ENCODE data around the gene KCNH1.

The KCNH1 gene

DNA sequence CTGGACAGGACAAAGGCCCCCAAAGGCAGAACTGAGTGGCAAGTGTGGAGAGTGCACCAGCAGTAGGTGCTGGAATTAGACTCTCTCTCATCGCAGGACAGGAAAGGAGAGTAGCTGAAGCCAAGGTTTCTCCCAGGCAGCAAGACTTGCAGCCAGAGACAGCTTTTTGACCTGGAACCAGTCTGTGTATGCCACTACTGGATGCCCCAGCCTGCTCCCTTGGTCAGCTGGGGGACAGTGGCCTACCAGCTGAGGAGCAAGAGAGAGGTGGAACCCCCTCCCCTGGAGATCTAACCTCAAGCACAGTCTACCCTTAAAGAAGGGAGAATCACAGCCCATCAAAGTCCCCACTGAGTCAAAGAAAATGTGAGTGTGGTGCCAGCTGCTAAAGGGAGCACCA lies 375.7 kb downstream of the KCNH1 start:
- intact Hi-C loops (cut with micrococcal nuclease): no loop called here
- no peaks in the 10 kb centered on the region for H3K36me3 Mint-ChIP-seq (ENCODE audit: low read depth)
- no peaks in the 10 kb centered on the region for H3K27me3 Mint-ChIP-seq
- H3K4me1 Mint-ChIP-seq (ENCODE audit: low read depth): no peaks in the 10 kb centered on the region
- peaks cover 12% of the 10 kb centered on the region for H3K9me3 Mint-ChIP-seq
- no peak overlapping the region for H3K27ac Mint-ChIP-seq
- no peak overlapping the region for H3K4me3 Mint-ChIP-seq

DNA sequence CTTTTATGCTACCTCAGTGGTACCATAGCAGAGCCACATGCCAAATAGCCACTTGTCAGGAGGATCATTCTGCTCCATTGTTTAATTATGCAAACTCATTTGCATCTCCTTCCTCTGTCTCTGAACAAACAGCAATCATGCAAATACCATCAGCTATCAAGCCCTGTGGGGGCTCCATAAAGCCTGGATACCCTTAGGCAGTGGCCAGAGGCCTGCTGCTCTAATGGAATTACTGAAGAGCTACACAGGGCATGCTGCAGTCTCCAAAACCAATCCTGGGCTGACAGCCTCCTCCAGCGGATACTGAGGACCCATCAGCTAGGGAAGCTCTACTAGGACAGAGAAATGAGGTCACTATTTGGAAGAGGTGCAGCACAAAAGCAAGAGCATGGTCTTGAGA lies 376.3 kb downstream of the KCNH1 start:
- no peak overlapping the region for H3K27ac Mint-ChIP-seq

GRCh38 chr1:210755991-210756659 lies 377.8 kb downstream of the KCNH1 start:
- no peaks in the 10 kb centered on the region for H3K27me3 Mint-ChIP-seq
- intact Hi-C loops (cut with micrococcal nuclease): no loop called here
- H3K36me3 Mint-ChIP-seq (ENCODE audit: low read depth): no peaks in the 10 kb centered on the region
- H3K27ac Mint-ChIP-seq: no peak overlapping the region
- H3K4me1 Mint-ChIP-seq (ENCODE audit: low read depth): no peaks in the 10 kb centered on the region
- H3K9me3 Mint-ChIP-seq: peaks cover 12% of the 10 kb centered on the region
- H3K4me3 Mint-ChIP-seq: no peak overlapping the region

More for the DNA sequence above, 376.3 kb downstream of the KCNH1 start:
- Mint-ChIP-seq H3K9me3 (peaks cover 12% of the 10 kb centered on the region), H3K4me1 (ENCODE audit: low read depth) (no peaks in the 10 kb centered on the region), H3K4me3 (no peak overlapping the region), H3K36me3 (ENCODE audit: low read depth) (no peaks in the 10 kb centered on the region), H3K27me3 (no peaks in the 10 kb centered on the region)
- intact Hi-C loops (cut with micrococcal nuclease): no loop called here

DNA sequence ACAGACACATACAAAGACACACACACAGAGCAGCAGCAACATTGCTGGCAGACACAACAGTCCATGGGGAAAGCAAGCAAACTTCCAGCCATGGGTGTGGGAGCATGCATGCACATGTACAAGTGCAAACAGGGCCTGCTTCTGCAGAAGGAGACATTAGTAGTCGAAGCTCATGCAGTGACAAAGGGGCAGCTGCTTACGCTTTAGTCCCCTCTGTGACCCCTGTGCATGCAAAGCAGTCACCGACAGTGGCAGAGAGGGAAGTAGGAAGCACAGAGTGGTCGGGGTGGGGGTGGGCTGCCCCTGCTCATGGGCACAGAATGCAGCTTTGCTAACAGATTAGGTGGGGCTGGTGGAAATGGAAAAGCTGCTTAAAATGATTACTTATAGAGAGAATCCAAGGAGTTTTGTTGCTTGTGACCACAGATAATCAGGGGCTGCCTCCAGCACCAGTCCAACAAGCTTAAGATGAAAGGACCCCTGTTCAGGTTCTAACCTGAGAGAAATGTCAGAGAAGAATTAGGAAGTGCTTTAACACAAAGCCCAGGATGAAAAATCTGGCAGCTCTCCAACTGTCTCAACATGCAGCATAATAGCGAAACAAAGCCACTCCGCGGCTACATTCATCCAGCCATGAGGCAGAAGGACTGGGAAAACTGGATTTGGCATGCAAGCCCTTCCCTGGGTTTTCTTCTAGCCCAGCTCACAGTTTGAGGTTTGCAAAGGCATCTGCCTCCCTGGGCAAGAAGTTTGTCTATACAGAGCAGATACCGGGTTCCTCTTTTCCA lies 378.9 kb downstream of the KCNH1 start:
- Mint-ChIP-seq H3K9me3 (peaks cover 7% of the 10 kb centered on the region), H3K36me3 (ENCODE audit: low read depth) (no peaks in the 10 kb centered on the region), H3K27me3 (no peaks in the 10 kb centered on the region), H3K4me1 (ENCODE audit: low read depth) (no peaks in the 10 kb centered on the region), H3K4me3 (no peak overlapping the region), H3K27ac (no peak overlapping the region)
- intact Hi-C loops (cut with micrococcal nuclease): no loop called here

GRCh38 chr1:210751911-210752310 lies 382.0 kb downstream of the KCNH1 start:
- no peaks in the 10 kb centered on the region for H3K27me3 Mint-ChIP-seq
- H3K9me3 Mint-ChIP-seq: no peaks in the 10 kb centered on the region
- no peak overlapping the region for H3K27ac Mint-ChIP-seq
- H3K4me3 Mint-ChIP-seq: no peak overlapping the region
- intact Hi-C loops (cut with micrococcal nuclease): no loop called here
- H3K36me3 Mint-ChIP-seq (ENCODE audit: low read depth): no peaks in the 10 kb centered on the region
- no peaks in the 10 kb centered on the region for H3K4me1 Mint-ChIP-seq (ENCODE audit: low read depth)

GRCh38 chr1:210750468-210750867 lies 383.5 kb downstream of the KCNH1 start:
- intact Hi-C loops (cut with micrococcal nuclease): no loop called here
- Mint-ChIP-seq H3K36me3 (ENCODE audit: low read depth) (no peaks in the 10 kb centered on the region), H3K4me1 (ENCODE audit: low read depth) (no peaks in the 10 kb centered on the region), H3K27ac (no peak overlapping the region), H3K4me3 (no peak overlapping the region), H3K9me3 (no peaks in the 10 kb centered on the region), H3K27me3 (no peaks in the 10 kb centered on the region)

GRCh38 chr1:210748796-210749195 lies 385.2 kb downstream of the KCNH1 start:
- no peak overlapping the region for H3K27ac Mint-ChIP-seq
- H3K27me3 Mint-ChIP-seq: no peaks in the 10 kb centered on the region
- intact Hi-C loops (cut with micrococcal nuclease): no loop called here
- H3K9me3 Mint-ChIP-seq: no peaks in the 10 kb centered on the region
- H3K4me3 Mint-ChIP-seq: no peak overlapping the region
- H3K4me1 Mint-ChIP-seq (ENCODE audit: low read depth): no peaks in the 10 kb centered on the region
- no peaks in the 10 kb centered on the region for H3K36me3 Mint-ChIP-seq (ENCODE audit: low read depth)

- no peaks in the 10 kb centered on the region for H3K27me3 Mint-ChIP-seq
- H3K4me1 Mint-ChIP-seq (ENCODE audit: low read depth): no peaks in the 10 kb centered on the region
- intact Hi-C loops (cut with micrococcal nuclease): no loop called here
- H3K9me3 Mint-ChIP-seq: no peaks in the 10 kb centered on the region
- H3K27ac Mint-ChIP-seq: no peak overlapping the region
- no peaks in the 10 kb centered on the region for H3K36me3 Mint-ChIP-seq (ENCODE audit: low read depth)
- no peak overlapping the region for H3K4me3 Mint-ChIP-seq
These were observed 386.1 kb downstream of the KCNH1 start for GRCh38 chr1:210747890-210748289.

GRCh38 chr1:210747112-210747511 lies 386.8 kb downstream of the KCNH1 start:
- Mint-ChIP-seq H3K27ac (no peak overlapping the region), H3K4me1 (ENCODE audit: low read depth) (no peaks in the 10 kb centered on the region), H3K9me3 (no peaks in the 10 kb centered on the region), H3K27me3 (no peaks in the 10 kb centered on the region), H3K4me3 (no peak overlapping the region), H3K36me3 (ENCODE audit: low read depth) (no peaks in the 10 kb centered on the region)
- intact Hi-C loops (cut with micrococcal nuclease): no loop called here

GRCh38 chr1:210746024-210746731 lies 387.8 kb downstream of the KCNH1 start:
- H3K27ac Mint-ChIP-seq: no peak overlapping the region
- H3K9me3 Mint-ChIP-seq: no peaks in the 10 kb centered on the region
- intact Hi-C loops (cut with micrococcal nuclease): no loop called here
- no peaks in the 10 kb centered on the region for H3K4me1 Mint-ChIP-seq (ENCODE audit: low read depth)
- no peaks in the 10 kb centered on the region for H3K27me3 Mint-ChIP-seq
- no peak overlapping the region for H3K4me3 Mint-ChIP-seq
- H3K36me3 Mint-ChIP-seq (ENCODE audit: low read depth): no peaks in the 10 kb centered on the region

DNA sequence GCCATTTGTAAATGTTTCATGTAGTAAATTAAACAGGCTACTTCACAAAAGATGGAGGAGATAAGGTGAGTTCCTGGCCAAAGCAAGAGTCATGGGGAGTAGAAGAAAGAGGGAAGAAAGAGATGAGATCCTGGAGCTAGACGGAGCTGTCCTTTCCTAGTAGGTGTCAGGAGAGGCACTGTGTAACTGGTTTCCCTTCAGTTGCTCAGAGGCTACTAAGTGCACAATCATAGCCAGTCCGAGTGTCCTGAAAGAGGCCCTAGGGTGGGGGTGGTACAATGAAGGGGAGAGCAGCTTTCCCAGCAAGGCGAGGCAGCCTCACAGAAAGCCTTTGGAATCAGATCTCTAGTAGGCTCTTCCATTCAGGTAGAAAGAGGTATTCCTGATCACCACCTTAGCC lies 390.9 kb downstream of the KCNH1 start:
- Mint-ChIP-seq H3K27me3 (no peaks in the 10 kb centered on the region), H3K4me1 (ENCODE audit: low read depth) (no peaks in the 10 kb centered on the region), H3K36me3 (ENCODE audit: low read depth) (no peaks in the 10 kb centered on the region), H3K4me3 (no peak overlapping the region), H3K27ac (no peak overlapping the region), H3K9me3 (no peaks in the 10 kb centered on the region)
- intact Hi-C loops (cut with micrococcal nuclease): no loop called here

DNA sequence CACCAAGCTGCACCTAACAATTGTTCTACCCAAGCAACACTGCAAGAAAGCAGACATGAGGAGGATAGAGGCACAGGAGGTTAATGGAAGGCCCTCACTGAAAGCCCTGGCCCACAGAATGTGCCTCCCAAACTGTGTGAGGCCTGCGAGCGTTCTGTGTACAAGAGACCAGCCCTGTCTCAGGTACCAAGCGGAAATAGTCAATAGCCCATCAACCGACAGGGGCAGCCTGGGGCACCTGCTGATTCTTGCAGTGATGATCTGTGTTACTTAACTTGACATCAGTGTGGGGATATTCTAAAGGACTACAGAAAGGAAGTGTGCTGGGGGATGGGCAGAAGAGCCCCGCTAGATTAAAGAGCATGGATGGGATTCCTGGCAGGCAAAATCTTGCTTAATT lies 392.4 kb downstream of the KCNH1 start:
- Mint-ChIP-seq H3K27ac (no peak overlapping the region), H3K4me1 (ENCODE audit: low read depth) (no peaks in the 10 kb centered on the region), H3K27me3 (no peaks in the 10 kb centered on the region), H3K9me3 (no peaks in the 10 kb centered on the region), H3K4me3 (no peak overlapping the region), H3K36me3 (ENCODE audit: low read depth) (no peaks in the 10 kb centered on the region)
- intact Hi-C loops (cut with micrococcal nuclease): no loop called here

DNA sequence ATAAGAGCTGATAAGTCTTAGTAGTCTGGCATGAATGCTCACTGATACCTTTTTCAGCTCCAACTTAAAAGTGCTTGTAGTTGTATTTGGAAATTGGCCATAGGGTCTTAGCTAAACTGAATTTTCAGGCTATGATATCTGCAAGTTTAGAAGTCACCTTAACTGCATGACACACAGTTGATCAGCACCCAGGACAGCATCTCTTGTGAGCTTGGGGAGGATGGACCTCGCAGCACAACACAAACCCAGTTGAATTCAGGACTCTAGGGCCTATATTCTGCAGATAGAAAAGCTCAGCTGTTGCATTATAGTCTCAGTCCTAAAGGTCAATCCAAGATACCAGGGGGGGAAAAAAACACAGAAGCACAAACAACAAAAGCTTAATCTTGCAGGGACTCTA lies 394.3 kb downstream of the KCNH1 start:
- no peak overlapping the region for H3K27ac Mint-ChIP-seq
- H3K4me1 Mint-ChIP-seq (ENCODE audit: low read depth): no peaks in the 10 kb centered on the region

DNA sequence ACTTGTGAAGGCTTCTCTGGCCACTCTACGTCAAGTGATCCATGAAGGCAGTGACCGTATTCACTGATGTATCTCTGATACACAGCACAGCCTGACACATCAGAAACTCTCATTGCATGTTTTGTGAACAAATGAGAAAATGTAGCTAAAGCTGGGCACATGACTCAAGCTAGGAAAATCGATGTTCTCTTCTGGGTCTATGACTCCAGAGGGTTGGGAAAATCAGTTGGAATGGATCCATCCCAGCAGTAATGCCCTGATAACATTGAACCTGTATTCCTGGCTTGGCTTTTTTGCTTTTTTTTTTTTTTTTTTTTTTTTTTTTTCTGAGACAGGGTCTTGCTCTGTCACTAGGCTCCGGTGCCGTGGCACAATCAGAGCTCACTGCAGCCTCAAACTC lies 395.7 kb downstream of the KCNH1 start:
- intact Hi-C loops (cut with micrococcal nuclease): no loop called here
- no peaks in the 10 kb centered on the region for H3K4me1 Mint-ChIP-seq (ENCODE audit: low read depth)
- H3K27me3 Mint-ChIP-seq: no peaks in the 10 kb centered on the region
- no peak overlapping the region for H3K27ac Mint-ChIP-seq
- no peaks in the 10 kb centered on the region for H3K9me3 Mint-ChIP-seq
- no peaks in the 10 kb centered on the region for H3K36me3 Mint-ChIP-seq (ENCODE audit: low read depth)
- H3K4me3 Mint-ChIP-seq: no peak overlapping the region

More for the DNA sequence above, 394.3 kb downstream of the KCNH1 start:
- Mint-ChIP-seq H3K36me3 (ENCODE audit: low read depth) (no peaks in the 10 kb centered on the region), H3K27me3 (no peaks in the 10 kb centered on the region), H3K9me3 (no peaks in the 10 kb centered on the region), H3K4me3 (no peak overlapping the region)
- intact Hi-C loops (cut with micrococcal nuclease): no loop called here

Measured in dendritic cell treated with granulocyte-macrophage colony-stimulating factor and Interleukin-4, amounts not matched to agents 40 ng/mL and 50 ng/mL, for 4 days (primary cell).